ENCODE measurements around the gene PAX7. TPM values are rescaled to one million over a fixed set of nuclear protein-coding genes. Genes with fewer than 3 reads are reported as not detected.

The PAX7 gene
- total RNA-seq, 2 donors from 2014 or later = 0.32 TPM; not detected in 1

DNA sequence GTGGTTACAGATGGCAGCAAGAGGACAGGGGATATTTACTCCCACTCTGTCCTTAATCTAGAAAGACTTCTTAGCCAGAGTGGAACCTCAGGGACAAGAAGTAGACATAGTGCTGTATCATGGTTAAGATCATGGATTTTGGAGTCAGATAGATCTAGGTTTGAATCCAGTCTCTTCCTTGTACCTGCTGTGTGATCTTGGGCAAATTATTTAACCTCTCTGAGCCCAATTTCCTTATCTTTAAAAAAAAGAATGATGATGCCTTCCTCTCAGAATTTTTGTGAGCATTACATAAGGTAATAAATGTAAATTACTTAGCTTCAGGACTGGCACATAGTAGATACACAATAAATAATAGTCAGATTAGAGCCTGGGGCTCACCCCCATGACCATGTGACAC lies 150.4 kb downstream of the PAX7 start:
- TF ChIP-seq POLR2AphosphoS5 (IDR thresholded peaks at IDR 0.05) = no peak
- TF ChIP-seq, protein P1, sequence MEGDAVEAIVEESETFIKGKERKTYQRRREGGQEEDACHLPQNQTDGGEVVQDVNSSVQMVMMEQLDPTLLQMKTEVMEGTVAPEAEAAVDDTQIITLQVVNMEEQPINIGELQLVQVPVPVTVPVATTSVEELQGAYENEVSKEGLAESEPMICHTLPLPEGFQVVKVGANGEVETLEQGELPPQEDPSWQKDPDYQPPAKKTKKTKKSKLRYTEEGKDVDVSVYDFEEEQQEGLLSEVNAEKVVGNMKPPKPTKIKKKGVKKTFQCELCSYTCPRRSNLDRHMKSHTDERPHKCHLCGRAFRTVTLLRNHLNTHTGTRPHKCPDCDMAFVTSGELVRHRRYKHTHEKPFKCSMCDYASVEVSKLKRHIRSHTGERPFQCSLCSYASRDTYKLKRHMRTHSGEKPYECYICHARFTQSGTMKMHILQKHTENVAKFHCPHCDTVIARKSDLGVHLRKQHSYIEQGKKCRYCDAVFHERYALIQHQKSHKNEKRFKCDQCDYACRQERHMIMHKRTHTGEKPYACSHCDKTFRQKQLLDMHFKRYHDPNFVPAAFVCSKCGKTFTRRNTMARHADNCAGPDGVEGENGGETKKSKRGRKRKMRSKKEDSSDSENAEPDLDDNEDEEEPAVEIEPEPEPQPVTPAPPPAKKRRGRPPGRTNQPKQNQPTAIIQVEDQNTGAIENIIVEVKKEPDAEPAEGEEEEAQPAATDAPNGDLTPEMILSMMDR (IDR thresholded peaks at IDR 0.05) = no peak
- no peak for TF ChIP-seq POLR2A (IDR thresholded peaks at IDR 0.05)
- H3K27ac ChIP-seq = no peak overlapping the region
- H3K4me1 ChIP-seq (replicated peaks) = no peaks in the 10 kb centered on the region
- H3K36me3 ChIP-seq = no peaks in the 10 kb centered on the region
- no peaks in the 10 kb centered on the region for H3K9me3 ChIP-seq
- no peaks in the 10 kb centered on the region for H3K27me3 ChIP-seq (replicated peaks; ENCODE audit: insufficient read depth)
- no peak overlapping the region for H3K4me3 ChIP-seq
- intact Hi-C loops (cut with DNase I) = no loop called here
- no peak for DNase-seq (ENCODE audit: low spot score)

DNA sequence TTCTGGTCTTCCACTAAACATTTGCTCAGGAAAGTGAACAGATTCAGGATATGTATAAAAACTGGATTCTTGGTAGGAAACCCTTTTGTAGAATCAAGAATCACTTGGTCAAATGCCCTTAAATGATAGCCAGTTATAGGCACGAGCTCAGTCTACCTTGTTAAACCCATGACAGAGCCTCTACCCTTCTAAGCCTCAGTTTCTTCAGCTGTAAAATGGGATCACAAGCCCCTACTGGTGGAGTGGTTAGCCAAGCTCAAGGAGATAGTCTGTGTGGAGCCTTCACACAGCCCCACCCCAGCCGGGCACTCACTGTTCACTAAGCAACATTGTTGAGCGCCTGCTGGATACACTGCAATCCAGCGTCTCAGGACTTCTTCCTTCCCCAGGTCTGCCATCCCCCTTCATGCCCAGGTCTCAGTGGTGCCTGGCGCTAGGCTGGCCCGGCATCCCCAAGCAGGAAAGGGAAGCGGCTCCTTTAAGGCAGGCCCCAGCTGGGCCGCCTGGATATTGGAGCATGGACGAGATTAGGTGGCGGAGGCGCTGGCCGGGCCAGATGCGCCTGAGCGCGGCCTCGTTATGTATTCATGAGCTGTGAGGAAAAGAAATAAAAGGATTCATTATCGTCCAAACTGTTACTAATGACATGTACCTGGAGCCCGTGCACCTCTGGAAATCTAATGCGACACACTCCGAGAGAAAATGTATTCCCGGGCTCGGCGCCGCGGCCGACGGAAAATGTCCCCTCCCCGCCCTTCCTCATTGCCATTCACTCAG lies 153.2 kb downstream of the PAX7 start:
- H3K36me3 ChIP-seq = no peaks in the 10 kb centered on the region
- no peak overlapping the region for H3K27ac ChIP-seq
- H3K9me3 ChIP-seq = no peaks in the 10 kb centered on the region
- no peak for DNase-seq (ENCODE audit: low spot score)
- 75% methylated on average over 28 of the region's 28 CpGs for WGBS
- H3K4me3 ChIP-seq = no peak overlapping the region
- no peak for TF ChIP-seq POLR2AphosphoS5 (IDR thresholded peaks at IDR 0.05)
- TF ChIP-seq, protein P1 (IDR thresholded peaks at IDR 0.05) = no peak
- no peak for TF ChIP-seq POLR2A (IDR thresholded peaks at IDR 0.05)
- intact Hi-C loops (cut with DNase I) = no loop called here
- H3K4me1 ChIP-seq (replicated peaks) = no peaks in the 10 kb centered on the region
- H3K27me3 ChIP-seq (replicated peaks; ENCODE audit: insufficient read depth) = no peaks in the 10 kb centered on the region

DNA sequence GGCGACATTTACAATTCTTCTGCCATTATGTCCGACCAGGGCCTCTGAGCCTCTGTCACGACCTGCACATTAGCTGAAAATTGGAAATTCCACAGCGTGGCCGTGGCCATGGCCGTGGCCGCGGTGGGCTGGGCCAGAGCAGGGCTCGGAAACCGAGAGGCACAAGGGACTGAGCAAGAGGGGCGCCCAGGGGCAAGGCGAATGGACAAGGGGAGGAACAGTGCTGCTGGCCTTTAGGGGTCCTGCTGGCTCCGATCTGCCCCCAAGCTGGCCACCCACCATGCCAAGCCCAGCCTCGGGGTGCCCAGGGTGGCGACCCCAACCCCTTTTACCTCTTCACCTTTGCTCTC lies 153.8 kb downstream of the PAX7 start:
- Histone ChIP-seq H3K4me3 (no peak overlapping the region), H3K36me3 (no peaks in the 10 kb centered on the region)

DNA sequence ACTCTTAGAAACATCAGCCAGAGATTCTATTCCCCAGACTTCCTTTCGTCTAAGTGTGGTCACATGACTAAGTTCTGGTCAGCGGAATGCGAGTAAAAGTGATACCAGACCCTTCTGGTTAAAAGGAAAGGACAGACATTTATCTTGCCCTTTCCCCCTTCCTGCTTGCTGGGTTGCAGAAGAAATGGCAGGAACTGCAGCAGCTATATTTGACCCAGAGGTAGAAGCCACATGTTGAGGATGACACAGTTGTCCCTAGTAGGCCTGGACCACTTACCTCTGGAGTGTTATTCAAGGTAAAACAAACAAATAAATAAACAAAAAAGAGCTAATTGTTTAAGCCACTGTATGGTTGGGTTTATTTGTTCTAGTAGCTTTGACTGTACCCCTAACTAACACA lies 155.5 kb downstream of the PAX7 start:
- Histone ChIP-seq H3K36me3 (no peaks in the 10 kb centered on the region), H3K4me1 (replicated peaks) (no peaks in the 10 kb centered on the region), H3K27ac (no peak overlapping the region), H3K9me3 (no peaks in the 10 kb centered on the region), H3K4me3 (no peak overlapping the region), H3K27me3 (replicated peaks; ENCODE audit: insufficient read depth) (no peaks in the 10 kb centered on the region)
- DNase-seq (ENCODE audit: low spot score) = no peak
- WGBS = 83% methylated on average over 3 of the region's 3 CpGs
- TF ChIP-seq, protein P1 (IDR thresholded peaks at IDR 0.05) = no peak
- TF ChIP-seq POLR2AphosphoS5 (IDR thresholded peaks at IDR 0.05) = no peak
- TF ChIP-seq POLR2A (IDR thresholded peaks at IDR 0.05) = no peak
- intact Hi-C loops (cut with DNase I) = no loop called here

More for the DNA sequence above, 153.8 kb downstream of the PAX7 start:
- Histone ChIP-seq H3K27me3 (replicated peaks; ENCODE audit: insufficient read depth) (no peaks in the 10 kb centered on the region), H3K27ac (no peak overlapping the region), H3K9me3 (no peaks in the 10 kb centered on the region), H3K4me1 (replicated peaks) (no peaks in the 10 kb centered on the region)
- DNase-seq (ENCODE audit: low spot score) = no peak
- 66% methylated on average over 15 of the region's 15 CpGs for WGBS
- TF ChIP-seq, protein P1 (IDR thresholded peaks at IDR 0.05) = no peak
- intact Hi-C loops (cut with DNase I) = no loop called here

DNA sequence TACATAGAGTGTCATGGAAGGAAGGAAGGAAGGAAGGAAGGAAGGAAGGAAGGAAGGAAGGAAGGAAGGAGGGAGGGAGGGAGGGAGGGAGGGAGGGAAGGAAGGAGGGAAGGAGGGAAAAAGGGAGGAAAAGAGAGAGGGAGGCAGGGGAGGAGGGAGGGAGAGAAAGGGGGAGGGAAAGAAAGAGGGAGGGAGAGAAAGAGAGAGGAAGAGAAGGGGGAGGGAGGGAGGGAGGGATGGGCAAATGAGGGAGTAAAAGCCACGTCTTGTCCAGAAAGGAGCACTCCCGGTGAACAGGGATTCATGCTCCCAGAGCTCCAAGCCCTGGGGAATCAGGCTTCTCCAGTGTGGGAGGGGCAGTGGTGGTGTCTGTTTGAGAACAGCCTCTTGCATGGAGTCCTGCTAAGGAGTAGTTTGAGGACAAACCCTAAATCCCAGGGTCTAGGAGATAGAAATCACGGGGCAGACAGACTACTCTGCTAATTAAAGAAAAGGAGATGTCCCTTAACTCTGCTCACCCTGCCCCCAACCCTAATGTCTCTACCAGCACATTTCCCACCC lies 157.3 kb downstream of the PAX7 start:
- H3K27me3 ChIP-seq (replicated peaks; ENCODE audit: insufficient read depth) = no peaks in the 10 kb centered on the region
- no peak for TF ChIP-seq POLR2AphosphoS5 (IDR thresholded peaks at IDR 0.05)
- TF ChIP-seq, protein P1 (IDR thresholded peaks at IDR 0.05) = no peak
- no peak for TF ChIP-seq POLR2A (IDR thresholded peaks at IDR 0.05)
- intact Hi-C loops (cut with DNase I) = no loop called here
- no peaks in the 10 kb centered on the region for H3K4me1 ChIP-seq (replicated peaks)
- H3K9me3 ChIP-seq = no peaks in the 10 kb centered on the region
- H3K27ac ChIP-seq = no peak overlapping the region
- 29% methylated on average over 3 of the region's 3 CpGs for WGBS
- no peak overlapping the region for H3K4me3 ChIP-seq
- H3K36me3 ChIP-seq = no peaks in the 10 kb centered on the region
- no peak for DNase-seq (ENCODE audit: low spot score)

Measured in prostate gland (tissue), 2 donors.